BJ (cell line): ENCODE results near the gene VEZT. TPM values are rescaled to one million over a fixed set of nuclear protein-coding genes. Genes with fewer than 3 reads are reported as not detected.

Source experiments
- CTCF ChIA-PET: fragments of 350-600 bp; formaldehyde crosslinking; extraction: SDS; loops from one replicate; lab custom pipeline; 2021; ENCODE audit warnings: antibody characterized with exemption, inconsistent platforms; lab: Yijun Ruan, JAX
- POLR2A ChIA-PET: fragments of 300-600 bp; sonication (Branson Sonifier 250); formaldehyde crosslinking; extraction: SDS; loops from one replicate; lab custom pipeline; 2021; ENCODE audit warnings: antibody characterized with exemption; lab: Charles Lee
- DNase-seq: peaks from one replicate; pipeline ENCODE4 v3.0.0-alpha.2; 2011; ENCODE audit warnings: low read depth
- H3K27me3 ChIP-seq: 2 replicates; pipeline ENCODE4 v1.6.0; 2011; ENCODE audit warnings: low read length; ENCODE audit not compliant: control insufficient read depth, insufficient read depth
- H3K36me3 ChIP-seq: 2 replicates; pipeline ENCODE4 v1.5.1; 2011; ENCODE audit warnings: low read length; ENCODE audit not compliant: control insufficient read depth, insufficient read depth
- H3K4me3 ChIP-seq: 2 replicates; pipeline ENCODE4 v1.5.1; 2011; ENCODE audit warnings: low read depth, mild to moderate bottlenecking, control low read depth, low read length
- CTCF ChIP-seq: IDR thresholded peaks from 2 replicates; pipeline ENCODE4 v1.5.1; 2011; ENCODE audit warnings: low read depth, mild to moderate bottlenecking, control low read depth, inconsistent platforms, low read length, moderate library complexity; ENCODE audit not compliant: insufficient read depth
- polyA plus RNA-seq: library from polyadenylated mRNA; depleted of rRNA; stranded (reverse); fragments of >200 nt; gene quantifications from 2 replicates; pipeline ENCODE4 v1.2.3, GENCODE V29; 2011

Gene VEZT
- polyA plus RNA-seq, 1 experiment = 50.6 TPM

- no peak for TF ChIP-seq CTCF
- Histone ChIP-seq H3K4me3 (no peak overlapping the region), H3K27me3 (no peaks in the 10 kb centered on the region), H3K36me3 (no peaks in the 10 kb centered on the region)
- POLR2A ChIA-PET = no interaction called here
- no peak for DNase-seq
- CTCF ChIA-PET = interaction anchor here (1.0 kb wide), 1 partner anchor 17 kb away, joined by 3 read pairs; no protein-coding TSS in a partner anchor
These were observed 33.5 kb upstream of the VEZT start for GRCh38 chr12:95184121-95184520.

DNA sequence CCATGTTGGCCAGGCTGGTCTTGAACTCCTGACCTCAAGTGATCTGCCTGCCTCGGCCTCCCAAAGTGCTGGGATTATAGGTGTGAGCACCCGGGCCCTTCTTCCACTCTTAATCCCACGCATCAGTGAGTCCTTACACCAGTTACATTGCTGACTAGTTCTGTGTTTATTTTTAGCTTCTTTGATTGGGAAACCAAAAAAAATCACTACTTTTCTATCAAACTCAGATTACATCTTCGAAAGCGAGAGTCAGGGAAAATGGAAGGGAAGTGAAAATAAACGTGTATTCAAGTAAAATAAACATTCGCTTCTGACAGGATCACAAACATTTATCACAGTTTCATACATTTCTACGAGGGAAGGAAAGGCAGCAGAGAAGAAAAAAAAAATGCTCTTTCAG is 32.5 kb upstream of the VEZT start:
- no peak for TF ChIP-seq CTCF
- Histone ChIP-seq H3K4me3 (no peak overlapping the region), H3K36me3 (no peaks in the 10 kb centered on the region), H3K27me3 (no peaks in the 10 kb centered on the region)
- ChIA-PET CTCF (interaction anchor here (1.0 kb wide), 1 partner anchor 16 kb away, joined by 3 read pairs; no protein-coding TSS in a partner anchor), POLR2A (no interaction called here)
- DNase-seq = no peak

DNA sequence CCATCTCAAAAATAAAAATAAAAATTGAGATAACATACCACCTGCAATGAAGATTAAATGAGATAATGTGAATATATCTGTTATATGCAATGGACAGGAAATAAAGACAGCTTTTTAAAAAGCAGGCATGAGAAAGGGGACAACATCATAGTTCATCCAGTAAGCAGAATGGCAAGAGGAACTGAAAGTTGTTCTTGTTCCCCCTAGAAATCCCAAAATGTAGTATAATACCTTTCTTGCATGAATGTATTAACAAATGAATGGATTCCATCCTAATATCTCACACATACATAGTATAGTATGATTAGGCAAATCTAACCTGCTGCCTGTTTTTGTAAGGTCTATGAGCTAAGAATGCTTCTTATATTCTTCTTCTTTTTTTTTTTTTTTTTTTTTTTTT is 31.8 kb upstream of the VEZT start:
- ChIA-PET POLR2A (interaction anchor here (0.6 kb wide), 1 partner anchor 30 kb away, joined by 7 read pairs; no protein-coding TSS in a partner anchor), CTCF (interaction anchor here (0.6 to 1.2 kb wide), 2 partner anchors 19 to 27 kb away, joined by 3 read pairs; no protein-coding TSS in a partner anchor)
- no peaks in the 10 kb centered on the region for H3K36me3 ChIP-seq
- H3K27me3 ChIP-seq = no peaks in the 10 kb centered on the region
- no peak for DNase-seq
- TF ChIP-seq CTCF = no peak
- no peak overlapping the region for H3K4me3 ChIP-seq

DNA sequence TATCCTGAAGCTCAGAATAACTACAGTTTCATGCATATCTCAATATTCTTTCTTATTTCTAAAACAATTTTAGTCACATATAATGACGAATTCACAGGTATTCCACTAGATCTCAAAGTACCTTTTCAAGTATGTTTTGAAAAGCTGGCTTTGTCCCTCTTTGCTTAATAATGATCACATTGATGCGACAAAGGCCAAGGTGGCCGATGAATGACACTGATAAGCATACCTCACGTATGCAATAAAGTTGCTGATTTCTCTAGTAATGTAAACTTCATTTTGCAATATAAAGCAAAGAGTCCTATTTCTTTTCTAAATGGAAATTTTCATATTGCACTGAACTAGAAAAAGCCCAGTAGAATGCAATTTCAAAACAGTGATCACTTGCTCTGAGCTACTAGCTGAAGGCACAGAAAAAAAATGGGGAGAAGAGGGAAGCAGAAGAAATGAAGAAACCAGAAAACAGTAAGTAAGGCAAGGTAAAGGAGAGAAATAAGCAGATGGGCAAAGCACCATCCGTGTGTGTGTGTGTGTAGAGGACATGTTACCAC is 29.7 kb upstream of the VEZT start:
- H3K36me3 ChIP-seq = no peaks in the 10 kb centered on the region
- CTCF ChIA-PET = no interaction called here
- H3K4me3 ChIP-seq = no peak overlapping the region
- no peaks in the 10 kb centered on the region for H3K27me3 ChIP-seq
- DNase-seq = no peak
- POLR2A ChIA-PET = no interaction called here
- no peak for TF ChIP-seq CTCF

DNA sequence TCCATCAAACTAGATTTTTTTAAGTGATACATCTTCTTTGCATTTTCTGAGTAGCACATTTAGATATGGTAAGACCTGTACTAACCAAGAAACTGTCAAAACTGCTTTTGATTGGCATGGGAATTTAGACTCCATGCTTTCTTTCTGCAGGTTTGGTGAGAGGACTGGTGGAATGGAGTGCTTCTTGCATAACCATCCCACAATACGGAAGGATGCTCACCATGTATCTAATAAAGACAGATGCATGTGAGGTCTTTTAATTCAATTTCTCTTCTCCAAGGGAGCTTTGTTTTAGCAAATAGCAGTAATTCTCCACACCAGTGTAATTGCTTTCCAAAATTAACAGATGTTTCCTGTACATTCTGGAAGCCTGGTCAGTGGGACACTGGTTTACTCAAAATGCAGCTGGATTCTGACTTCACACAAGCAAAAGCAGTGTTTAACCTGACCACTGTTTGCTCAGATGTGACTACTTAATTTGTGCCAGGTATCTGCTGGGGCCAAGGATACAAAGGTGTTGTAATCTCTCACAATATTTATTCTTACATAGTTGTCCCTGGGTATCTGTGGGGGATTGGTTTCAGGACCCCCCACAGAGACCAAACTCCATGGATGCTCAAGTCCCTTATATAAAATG is 26.4 kb upstream of the VEZT start:
- Histone ChIP-seq H3K36me3 (no peaks in the 10 kb centered on the region), H3K4me3 (no peak overlapping the region), H3K27me3 (no peaks in the 10 kb centered on the region)
- POLR2A ChIA-PET = no interaction called here
- no peak for TF ChIP-seq CTCF
- CTCF ChIA-PET = interaction anchor here (0.6 kb wide), 1 partner anchor 1264 kb away, joined by 3 read pairs; no protein-coding TSS in a partner anchor
- DNase-seq = no peak
